Measurements from ENCODE around the gene TRIM32. TPM values are rescaled to one million over a fixed set of nuclear protein-coding genes. Genes with fewer than 3 reads are reported as not detected.

TRIM32 gene, protein sequence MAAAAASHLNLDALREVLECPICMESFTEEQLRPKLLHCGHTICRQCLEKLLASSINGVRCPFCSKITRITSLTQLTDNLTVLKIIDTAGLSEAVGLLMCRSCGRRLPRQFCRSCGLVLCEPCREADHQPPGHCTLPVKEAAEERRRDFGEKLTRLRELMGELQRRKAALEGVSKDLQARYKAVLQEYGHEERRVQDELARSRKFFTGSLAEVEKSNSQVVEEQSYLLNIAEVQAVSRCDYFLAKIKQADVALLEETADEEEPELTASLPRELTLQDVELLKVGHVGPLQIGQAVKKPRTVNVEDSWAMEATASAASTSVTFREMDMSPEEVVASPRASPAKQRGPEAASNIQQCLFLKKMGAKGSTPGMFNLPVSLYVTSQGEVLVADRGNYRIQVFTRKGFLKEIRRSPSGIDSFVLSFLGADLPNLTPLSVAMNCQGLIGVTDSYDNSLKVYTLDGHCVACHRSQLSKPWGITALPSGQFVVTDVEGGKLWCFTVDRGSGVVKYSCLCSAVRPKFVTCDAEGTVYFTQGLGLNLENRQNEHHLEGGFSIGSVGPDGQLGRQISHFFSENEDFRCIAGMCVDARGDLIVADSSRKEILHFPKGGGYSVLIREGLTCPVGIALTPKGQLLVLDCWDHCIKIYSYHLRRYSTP
- total RNA-seq (2022) (20.3 and 22.3 TPM in 2 replicates), Bru-seq, nascent RNA (percentile 82 among the genes with signal in this experiment), BruChase-seq, experiment 1, labeled RNA remaining after a 2-hour chase (percentile 86 among the genes with signal in this experiment), BruChase-seq, experiment 2, labeled RNA remaining after a 6-hour chase (percentile 67 among the genes with signal in this experiment)
- long read RNA-seq, transcript TRIM32-203 (2 exons, 3,717 nt): minor isoform, 24 of 57 reads
- long read RNA-seq, transcript TRIM32-201 (2 exons, 3,688 nt): major isoform, 26 of 57 reads
- long read RNA-seq, partial matches to known transcripts: 3 of 57 reads
- long read RNA-seq, other reads (novel, unspliced or antisense): 1 of 57 reads

DNA sequence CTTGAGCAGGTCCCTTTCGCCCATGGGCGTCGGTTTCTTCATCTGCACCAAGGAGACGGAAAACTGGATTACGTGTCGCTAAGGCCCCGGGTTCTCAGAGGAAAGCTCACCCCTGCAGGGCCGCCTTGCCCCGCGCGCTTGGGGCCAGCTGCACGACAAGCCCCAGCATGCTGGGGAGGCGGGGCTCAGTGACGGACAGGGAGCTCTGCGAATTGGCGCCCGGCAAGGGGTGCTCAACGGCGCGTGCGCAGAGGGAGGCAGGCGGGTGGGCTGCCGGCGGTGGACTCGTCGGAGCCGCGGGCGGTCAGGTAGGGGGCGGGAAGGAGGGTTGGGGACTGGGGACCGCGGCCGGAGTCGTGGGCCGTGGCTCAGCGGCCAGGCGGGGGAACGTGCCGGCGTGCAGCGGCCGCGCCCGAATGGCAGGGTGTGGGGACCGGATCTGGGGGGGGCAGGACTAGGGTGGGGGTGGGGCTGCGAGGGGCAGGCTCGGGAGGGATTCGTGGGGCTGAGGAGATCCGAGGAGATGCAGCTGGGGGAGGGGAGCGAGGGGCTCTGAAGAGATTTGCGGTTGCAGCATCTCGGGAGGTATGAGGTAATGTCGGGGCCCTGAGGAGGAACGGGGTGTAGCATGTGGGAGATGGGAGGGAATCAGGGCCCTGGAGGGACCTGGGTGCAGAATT is at the start of gene TRIM32:
TRIM32 (plus strand) TSS at position 232 of the 680 bp plus-strand sequence. CDS start 10,438 bp downstream, outside the sequence.
- Mint-ChIP-seq H3K4me3 (ENCODE audit: unreplicated experiment) (peak within 1 kb of the TSS; percentile 85), H3K27ac (ENCODE audit: unreplicated experiment) (peak within 1 kb of the TSS; percentile 37), H3K9me3 (ENCODE audit: unreplicated experiment) (no peaks in the 10 kb centered on the region), H3K4me1 (ENCODE audit: low read depth, unreplicated experiment) (peaks cover 25% of the 10 kb centered on the region), H3K27me3 (ENCODE audit: insufficient read depth, unreplicated experiment) (no peaks in the 10 kb centered on the region), H3K36me3 (ENCODE audit: insufficient read depth, unreplicated experiment) (peaks cover 9% of the 10 kb centered on the region)
- intact Hi-C loops (cut with micrococcal nuclease; ENCODE audit: unreplicated experiment): no loop called here
- Histone ChIP-seq H3K27me3 (replicated peaks; ENCODE audit: control insufficient read depth, insufficient read depth, low read length) (no peaks in the 10 kb centered on the region), H3K36me3 (ENCODE audit: control insufficient read depth, insufficient read depth, low read length) (no peaks in the 10 kb centered on the region; the same call in 1 of the 2 replicates), H3K4me1 (peaks cover 25% of the 10 kb centered on the region), H3K9me3 (no peaks in the 10 kb centered on the region), H3K4me3 (ENCODE audit: low read depth, low read length) (peak within 1 kb of the TSS; percentile 91)
- TF ChIP-seq, protein P1, sequence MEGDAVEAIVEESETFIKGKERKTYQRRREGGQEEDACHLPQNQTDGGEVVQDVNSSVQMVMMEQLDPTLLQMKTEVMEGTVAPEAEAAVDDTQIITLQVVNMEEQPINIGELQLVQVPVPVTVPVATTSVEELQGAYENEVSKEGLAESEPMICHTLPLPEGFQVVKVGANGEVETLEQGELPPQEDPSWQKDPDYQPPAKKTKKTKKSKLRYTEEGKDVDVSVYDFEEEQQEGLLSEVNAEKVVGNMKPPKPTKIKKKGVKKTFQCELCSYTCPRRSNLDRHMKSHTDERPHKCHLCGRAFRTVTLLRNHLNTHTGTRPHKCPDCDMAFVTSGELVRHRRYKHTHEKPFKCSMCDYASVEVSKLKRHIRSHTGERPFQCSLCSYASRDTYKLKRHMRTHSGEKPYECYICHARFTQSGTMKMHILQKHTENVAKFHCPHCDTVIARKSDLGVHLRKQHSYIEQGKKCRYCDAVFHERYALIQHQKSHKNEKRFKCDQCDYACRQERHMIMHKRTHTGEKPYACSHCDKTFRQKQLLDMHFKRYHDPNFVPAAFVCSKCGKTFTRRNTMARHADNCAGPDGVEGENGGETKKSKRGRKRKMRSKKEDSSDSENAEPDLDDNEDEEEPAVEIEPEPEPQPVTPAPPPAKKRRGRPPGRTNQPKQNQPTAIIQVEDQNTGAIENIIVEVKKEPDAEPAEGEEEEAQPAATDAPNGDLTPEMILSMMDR (IDR thresholded peaks at IDR 0.05; ENCODE audit: insufficient read depth in 1 of 2, low read depth in 1 of 2, low read length in 1 of 2, severe bottlenecking in 1 of 2, unreplicated experiment in 1 of 2): no peak
- DNase-seq: peak; percentile 95 to 96
- ChIA-PET POLR2A (interaction anchor here (0.6 to 1.1 kb wide), 5 partner anchors 11 to 1473 kb away, joined by 3 to 6 read pairs (median 4); no protein-coding TSS in a partner anchor), CTCF (interaction anchor here (0.5 to 1.0 kb wide), 5 partner anchors 14 to 1058 kb away, joined by 3 to 4 read pairs (median 3); no protein-coding TSS in a partner anchor)
- BruUV-seq (replicated peaks): no TSS peak

DNA sequence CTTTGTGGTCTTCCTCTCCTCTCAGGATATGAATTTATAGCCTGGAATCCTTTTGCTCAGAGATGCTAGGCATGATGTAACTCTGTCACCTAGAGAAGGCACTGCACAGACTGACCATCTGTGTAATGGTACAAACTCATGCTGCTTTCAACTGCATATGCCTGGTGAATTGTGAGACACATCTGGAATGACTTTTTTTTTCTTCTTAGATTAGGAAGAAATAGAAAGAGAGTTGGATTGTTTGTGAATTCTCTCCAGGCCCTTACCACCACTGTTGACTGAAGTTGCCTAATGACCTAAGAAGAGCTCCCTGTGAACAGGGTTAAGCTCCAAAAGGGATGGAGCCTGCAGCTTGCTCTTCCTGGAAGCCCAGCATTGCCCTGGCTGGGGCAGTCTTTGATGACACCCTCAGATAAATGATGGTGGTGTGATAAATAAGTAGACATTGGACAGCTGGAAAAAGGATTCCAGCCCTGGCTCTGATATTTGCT is 47.8 kb upstream of the TRIM32 start:
- no peaks in the 10 kb centered on the region for H3K27me3 ChIP-seq (replicated peaks; ENCODE audit: control insufficient read depth, insufficient read depth, low read length)
- H3K36me3 ChIP-seq (ENCODE audit: control insufficient read depth, insufficient read depth, low read length): no peaks in the 10 kb centered on the region
- H3K4me3 ChIP-seq (ENCODE audit: low read depth, low read length): no peak overlapping the region
- Mint-ChIP-seq H3K36me3 (ENCODE audit: insufficient read depth, unreplicated experiment) (no peaks in the 10 kb centered on the region), H3K4me1 (ENCODE audit: low read depth, unreplicated experiment) (peaks cover 23% of the 10 kb centered on the region), H3K4me3 (ENCODE audit: unreplicated experiment) (no peak overlapping the region), H3K9me3 (ENCODE audit: unreplicated experiment) (no peaks in the 10 kb centered on the region), H3K27ac (ENCODE audit: unreplicated experiment) (no peak overlapping the region), H3K27me3 (ENCODE audit: insufficient read depth, unreplicated experiment) (no peaks in the 10 kb centered on the region)
- intact Hi-C loops (cut with micrococcal nuclease; ENCODE audit: unreplicated experiment): no loop called here
- H3K4me1 ChIP-seq: peaks cover 16% of the 10 kb centered on the region; the same call in 1 of the 2 replicates
- ChIA-PET POLR2A (no interaction called here), CTCF (no interaction called here)
- no peaks in the 10 kb centered on the region for H3K9me3 ChIP-seq
- DNase-seq: no peak
- TF ChIP-seq, protein P1 (IDR thresholded peaks at IDR 0.05; ENCODE audit: insufficient read depth in 1 of 2, low read depth in 1 of 2, low read length in 1 of 2, severe bottlenecking in 1 of 2, unreplicated experiment in 1 of 2): no peak
- no TSS peak for BruUV-seq (replicated peaks)
